Breast epithelium (tissue), 4 donors: Measurements from ENCODE around the gene GPR152. TPM values are rescaled to one million over a fixed set of nuclear protein-coding genes. Genes with fewer than 3 reads are reported as not detected.

Experiments
- DNase-seq, 2 donors: peaks; one replicate each; pipeline ENCODE4 v3.0.0-alpha.2; 2019; ENCODE audit warnings: low spot score in 2 of 2
- H3K27ac ChIP-seq, 2 donors: fragments of 200-600 bp; sonication (generic) in 1 of 2; one replicate each; pipeline ENCODE4 v1.5.1; 2016 to 2019; ENCODE audit warnings: mild to moderate bottlenecking in 1 of 2
- H3K27me3 ChIP-seq, 2 donors: fragments of 200-600 bp; sonication (generic) in 1 of 2; one replicate each; pipeline versions ENCODE4 v1.5.1 to v1.6.0; 2017 to 2019; ENCODE audit warnings: control low read depth in 1 of 2, mild to moderate bottlenecking in 1 of 2
- H3K36me3 ChIP-seq: fragments of 200-600 bp; one replicate; pipeline ENCODE4 v1.5.1; 2019
- H3K4me1 ChIP-seq, 2 donors: fragments of 200-600 bp; sonication (generic); one replicate each; pipeline ENCODE4 v1.5.1; 2016 to 2019; ENCODE audit warnings: control low read depth in 1 of 2
- H3K4me3 ChIP-seq, 3 donors: fragments of 200-600 bp; sonication (generic); 1 replicate in 2 of 3; 2 replicates in 1 of 3; pipeline ENCODE4 v1.5.1; 2016 to 2019; ENCODE audit warnings: mild to moderate bottlenecking in 3 of 3, moderate library complexity in 2 of 3
- H3K9me3 ChIP-seq, 2 donors: fragments of 200-600 bp; sonication (generic) in 1 of 2; one replicate each; pipeline ENCODE4 v1.5.1; 2016 to 2019; ENCODE audit warnings: control low read depth in 1 of 2
- POLR2A ChIP-seq: fragments of 450-650 bp; IDR thresholded peaks from one replicate; pipeline ENCODE4 v1.6.1; 2016; ENCODE audit warnings: antibody characterized with exemption, mild to moderate bottlenecking, moderate library complexity
- POLR2AphosphoS5 ChIP-seq, 3 donors: sonication (generic); formaldehyde crosslinking; IDR thresholded peaks; one replicate each; pipeline ENCODE4 v1.6.1; 2017; ENCODE audit warnings: antibody characterized with exemption in 3 of 3
- intact Hi-C: fragments of 100-400 bp; cut with DNase I; formaldehyde crosslinking; loops from one replicate; pipeline ENCODE4 v1.15.1; 2023; ENCODE audit warnings: low total_unique reads
- total RNA-seq, 3 donors: library from RNA; depleted of rRNA; stranded (reverse); fragments of >200 nt; gene quantifications; one replicate each; pipeline ENCODE4 v1.1.0, GENCODE V29; 2016
- TF ChIP-seq, protein P1 (sequence below), 3 donors: fragments of 450-650 bp; IDR thresholded peaks; one replicate each; pipeline ENCODE4 v1.5.1; 2016 to 2017; ENCODE audit warnings: antibody characterized with exemption in 3 of 3, mild to moderate bottlenecking in 3 of 3, moderate library complexity in 3 of 3

GPR152 gene
- total RNA-seq, 3 donors from 2014 or later, result not detected

DNA sequence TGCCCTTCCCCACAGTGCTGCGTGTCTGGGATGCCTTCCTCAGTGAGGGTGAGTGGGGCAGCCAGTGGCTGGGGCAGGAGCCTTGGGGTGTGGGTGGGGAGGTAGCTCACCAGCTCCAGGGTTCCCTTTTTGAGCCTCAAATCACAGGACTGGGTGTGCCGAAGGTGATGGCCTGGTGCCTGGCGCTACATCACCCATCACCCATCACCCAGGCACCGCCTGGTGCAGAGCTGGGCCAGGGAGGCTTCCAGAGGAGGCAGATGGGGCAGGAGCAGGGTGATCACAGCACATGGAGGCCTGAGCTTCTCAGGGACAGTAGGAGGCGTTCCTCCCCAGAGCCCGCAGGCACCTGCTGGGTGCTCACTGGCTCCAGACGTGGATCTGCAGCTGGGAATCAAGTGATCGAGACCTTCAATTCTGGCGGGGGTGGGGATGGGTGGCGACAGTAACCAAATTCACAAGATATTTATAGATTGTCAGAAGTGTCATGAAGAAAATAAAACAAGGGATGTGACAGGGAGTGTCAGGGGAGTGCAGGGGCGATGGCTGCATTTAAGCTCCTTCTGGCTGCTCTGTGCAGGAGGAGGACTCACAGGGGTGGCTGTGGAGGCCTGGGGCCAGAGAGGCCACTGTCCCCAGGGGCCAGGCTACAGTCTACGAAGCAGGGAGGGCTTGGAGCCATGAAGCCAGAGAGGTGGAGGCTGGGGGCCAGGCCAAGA lies 45.4 kb downstream of the GPR152 start:
- H3K4me1 ChIP-seq, result no peaks in the 10 kb centered on the region
- no peak for DNase-seq
- TF ChIP-seq, protein P1, sequence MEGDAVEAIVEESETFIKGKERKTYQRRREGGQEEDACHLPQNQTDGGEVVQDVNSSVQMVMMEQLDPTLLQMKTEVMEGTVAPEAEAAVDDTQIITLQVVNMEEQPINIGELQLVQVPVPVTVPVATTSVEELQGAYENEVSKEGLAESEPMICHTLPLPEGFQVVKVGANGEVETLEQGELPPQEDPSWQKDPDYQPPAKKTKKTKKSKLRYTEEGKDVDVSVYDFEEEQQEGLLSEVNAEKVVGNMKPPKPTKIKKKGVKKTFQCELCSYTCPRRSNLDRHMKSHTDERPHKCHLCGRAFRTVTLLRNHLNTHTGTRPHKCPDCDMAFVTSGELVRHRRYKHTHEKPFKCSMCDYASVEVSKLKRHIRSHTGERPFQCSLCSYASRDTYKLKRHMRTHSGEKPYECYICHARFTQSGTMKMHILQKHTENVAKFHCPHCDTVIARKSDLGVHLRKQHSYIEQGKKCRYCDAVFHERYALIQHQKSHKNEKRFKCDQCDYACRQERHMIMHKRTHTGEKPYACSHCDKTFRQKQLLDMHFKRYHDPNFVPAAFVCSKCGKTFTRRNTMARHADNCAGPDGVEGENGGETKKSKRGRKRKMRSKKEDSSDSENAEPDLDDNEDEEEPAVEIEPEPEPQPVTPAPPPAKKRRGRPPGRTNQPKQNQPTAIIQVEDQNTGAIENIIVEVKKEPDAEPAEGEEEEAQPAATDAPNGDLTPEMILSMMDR (IDR thresholded peaks at IDR 0.05), result no peak
- TF ChIP-seq POLR2A (no peak), POLR2AphosphoS5 (IDR thresholded peaks at IDR 0.05) (no peak)
- H3K27me3 ChIP-seq, result peaks cover 0 to 15% of the 10 kb centered on the region in 2 donors
- no peaks in the 10 kb centered on the region for H3K9me3 ChIP-seq
- intact Hi-C loops, result no loop called here
- no peak overlapping the region for H3K27ac ChIP-seq
- H3K36me3 ChIP-seq, result no peaks in the 10 kb centered on the region
- H3K4me3 ChIP-seq, result no peak overlapping the region

DNA sequence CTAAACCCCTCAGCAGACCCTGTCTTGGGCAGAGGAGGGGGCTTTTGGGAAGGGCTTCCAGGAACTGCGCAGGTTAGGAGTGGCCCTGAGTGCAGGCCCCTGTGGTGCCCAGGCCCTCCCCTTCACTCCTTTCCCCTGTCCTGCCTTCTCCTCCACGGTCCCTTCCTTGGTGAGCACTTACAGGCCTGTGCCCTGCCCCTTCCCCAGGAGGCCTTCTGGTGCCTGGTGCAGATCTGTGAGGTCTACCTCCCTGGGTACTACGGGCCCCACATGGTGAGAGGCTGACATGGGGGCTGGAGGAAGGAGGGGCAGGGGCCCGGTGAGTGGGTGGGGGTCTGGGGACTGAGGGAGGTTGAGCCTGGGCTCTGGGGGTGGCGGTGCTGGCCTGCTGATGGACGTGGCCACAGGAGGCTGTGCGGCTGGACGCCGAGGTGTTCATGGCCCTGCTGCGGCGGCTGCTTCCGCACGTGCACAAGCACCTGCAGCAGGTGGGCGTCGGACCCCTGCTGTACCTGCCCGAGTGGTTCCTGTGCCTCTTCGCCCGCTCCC lies 46.0 kb downstream of the GPR152 start:
- Histone ChIP-seq H3K4me1 (no peaks in the 10 kb centered on the region), H3K27me3 (peaks cover 0 to 9% of the 10 kb centered on the region in 2 donors), H3K36me3 (no peaks in the 10 kb centered on the region)

DNA sequence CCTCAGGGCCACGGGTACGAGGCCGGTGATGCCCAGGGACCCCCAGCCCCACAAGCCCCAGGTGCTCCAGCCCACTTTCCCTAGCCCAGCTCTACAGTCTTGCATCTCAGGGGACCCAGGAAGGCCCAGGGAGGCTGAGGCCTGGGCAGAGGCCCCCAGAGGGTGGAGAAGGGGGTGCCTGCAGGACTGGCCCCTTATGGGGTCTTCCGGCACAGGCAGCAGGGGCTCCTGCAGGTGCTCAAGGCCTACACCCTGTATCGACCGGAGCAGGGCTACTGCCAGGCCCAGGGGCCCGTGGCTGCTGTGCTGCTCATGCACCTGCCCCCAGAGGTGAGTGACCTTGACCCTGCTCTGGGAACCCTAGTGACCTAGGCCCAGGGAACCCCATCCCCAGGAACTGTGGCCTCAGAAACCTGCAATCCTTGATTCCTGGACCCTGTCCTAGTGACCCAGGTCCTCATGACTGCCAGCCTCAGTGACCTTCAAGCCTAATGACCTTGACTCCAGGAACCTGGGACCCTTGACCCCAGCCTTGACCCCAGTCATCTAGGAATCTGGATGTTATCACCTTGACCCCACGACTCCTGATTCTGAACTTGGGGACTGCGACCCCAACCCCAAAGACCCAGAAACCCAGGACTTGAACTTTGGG lies 46.7 kb downstream of the GPR152 start:
- peaks cover 0 to 2% of the 10 kb centered on the region in 2 donors for H3K27me3 ChIP-seq

More for the DNA sequence above, 46.0 kb downstream of the GPR152 start:
- no peak overlapping the region for H3K4me3 ChIP-seq
- intact Hi-C loops, result no loop called here
- no peaks in the 10 kb centered on the region for H3K9me3 ChIP-seq
- DNase-seq, result no peak
- no peak for TF ChIP-seq POLR2A
- TF ChIP-seq, protein P1 (IDR thresholded peaks at IDR 0.05), result no peak
- TF ChIP-seq POLR2AphosphoS5 (IDR thresholded peaks at IDR 0.05), result no peak
- H3K27ac ChIP-seq, result no peak overlapping the region

DNA sequence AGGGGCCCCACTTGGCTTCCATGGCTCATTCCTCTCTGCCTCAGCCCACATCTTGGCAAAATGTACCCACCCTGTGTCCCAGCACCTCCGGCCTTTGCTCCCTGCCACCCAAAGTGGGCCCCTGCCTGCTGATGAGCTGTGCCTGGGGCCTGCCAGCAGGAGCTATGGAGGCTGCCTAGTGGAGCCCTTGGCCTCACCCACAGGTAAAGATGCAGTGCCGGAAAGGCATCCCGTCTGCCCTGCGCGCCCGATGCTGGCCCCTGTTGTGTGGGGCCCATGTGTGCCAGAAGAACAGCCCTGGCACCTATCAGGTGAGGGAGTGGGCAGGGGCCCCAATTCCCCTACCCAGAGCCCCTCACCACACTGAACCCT lies 47.3 kb downstream of the GPR152 start:
- Histone ChIP-seq H3K4me1 (peaks cover 5 to 6% of the 10 kb centered on the region in 2 donors), H3K4me3 (no peak overlapping the region), H3K9me3 (no peaks in the 10 kb centered on the region), H3K27ac (no peak overlapping the region), H3K27me3 (no peaks in the 10 kb centered on the region), H3K36me3 (no peaks in the 10 kb centered on the region)
- intact Hi-C loops, result no loop called here
- DNase-seq, result no peak
- TF ChIP-seq, protein P1 (IDR thresholded peaks at IDR 0.05), result no peak
- TF ChIP-seq POLR2A (no peak), POLR2AphosphoS5 (IDR thresholded peaks at IDR 0.05) (no peak)

More for the DNA sequence above, 46.7 kb downstream of the GPR152 start:
- no peak for DNase-seq
- H3K9me3 ChIP-seq, result no peaks in the 10 kb centered on the region
- H3K36me3 ChIP-seq, result no peaks in the 10 kb centered on the region
- intact Hi-C loops, result no loop called here
- no peak overlapping the region for H3K27ac ChIP-seq
- TF ChIP-seq, protein P1 (IDR thresholded peaks at IDR 0.05), result no peak
- no peak for TF ChIP-seq POLR2AphosphoS5 (IDR thresholded peaks at IDR 0.05)
- no peak for TF ChIP-seq POLR2A
- no peak overlapping the region for H3K4me3 ChIP-seq
- H3K4me1 ChIP-seq, result no peaks in the 10 kb centered on the region
